ENCODE data around the gene C6orf89. TPM values are rescaled to one million over a fixed set of nuclear protein-coding genes. Genes with fewer than 3 reads are reported as not detected.

Gene C6orf89, protein sequence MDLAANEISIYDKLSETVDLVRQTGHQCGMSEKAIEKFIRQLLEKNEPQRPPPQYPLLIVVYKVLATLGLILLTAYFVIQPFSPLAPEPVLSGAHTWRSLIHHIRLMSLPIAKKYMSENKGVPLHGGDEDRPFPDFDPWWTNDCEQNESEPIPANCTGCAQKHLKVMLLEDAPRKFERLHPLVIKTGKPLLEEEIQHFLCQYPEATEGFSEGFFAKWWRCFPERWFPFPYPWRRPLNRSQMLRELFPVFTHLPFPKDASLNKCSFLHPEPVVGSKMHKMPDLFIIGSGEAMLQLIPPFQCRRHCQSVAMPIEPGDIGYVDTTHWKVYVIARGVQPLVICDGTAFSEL
- 20.2 and 44.7 TPM in 2 replicates for total RNA-seq

DNA sequence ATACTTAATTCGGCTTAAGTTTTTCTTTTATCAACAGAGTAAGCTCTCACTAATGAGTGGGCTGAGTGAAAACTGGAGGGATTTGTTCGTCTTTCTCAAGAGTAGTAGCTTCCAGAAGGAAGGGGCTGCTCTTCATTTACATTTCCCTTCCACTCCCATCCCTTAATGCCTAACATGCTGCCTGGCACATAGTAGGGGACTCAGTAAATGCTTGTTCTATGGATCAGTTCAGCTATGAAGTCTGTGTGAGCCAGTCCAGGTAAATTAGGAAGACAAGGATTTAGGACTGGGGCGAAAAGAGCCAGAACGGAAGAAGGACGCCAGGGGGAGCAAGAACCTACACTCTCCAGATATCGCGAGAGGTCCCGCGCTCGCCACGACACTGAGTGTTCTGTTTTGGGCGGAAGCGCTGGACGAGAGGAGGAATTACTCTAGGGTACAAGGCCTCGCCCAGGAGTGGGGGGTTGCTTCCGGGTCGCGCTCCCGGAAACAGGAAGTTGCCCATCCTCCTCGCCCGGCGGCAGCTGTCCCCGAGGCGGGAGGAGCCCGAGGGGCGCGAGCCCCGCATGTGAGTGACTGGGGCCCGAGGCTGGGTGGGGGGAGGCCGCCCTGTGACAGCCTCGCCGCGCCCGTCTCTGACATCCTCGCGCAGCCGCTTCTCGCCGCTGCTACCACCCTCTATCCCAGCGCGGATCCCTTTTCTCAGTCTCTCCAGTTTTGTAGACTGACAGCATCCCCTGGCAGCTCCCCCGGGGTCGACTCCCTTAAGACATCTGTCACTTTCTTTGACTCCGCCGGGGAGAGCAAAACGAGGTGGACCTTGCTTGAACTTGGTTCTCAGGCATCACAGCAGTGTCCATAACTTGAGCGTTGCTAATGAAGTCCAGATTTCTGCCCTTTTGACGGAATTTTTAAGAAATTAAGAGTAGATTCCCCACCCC lies at the start of gene C6orf89:
C6orf89 (plus strand) TSS at position 492 of the 941 bp plus-strand sequence. CDS start 13,493 bp downstream, outside the sequence.

DNA sequence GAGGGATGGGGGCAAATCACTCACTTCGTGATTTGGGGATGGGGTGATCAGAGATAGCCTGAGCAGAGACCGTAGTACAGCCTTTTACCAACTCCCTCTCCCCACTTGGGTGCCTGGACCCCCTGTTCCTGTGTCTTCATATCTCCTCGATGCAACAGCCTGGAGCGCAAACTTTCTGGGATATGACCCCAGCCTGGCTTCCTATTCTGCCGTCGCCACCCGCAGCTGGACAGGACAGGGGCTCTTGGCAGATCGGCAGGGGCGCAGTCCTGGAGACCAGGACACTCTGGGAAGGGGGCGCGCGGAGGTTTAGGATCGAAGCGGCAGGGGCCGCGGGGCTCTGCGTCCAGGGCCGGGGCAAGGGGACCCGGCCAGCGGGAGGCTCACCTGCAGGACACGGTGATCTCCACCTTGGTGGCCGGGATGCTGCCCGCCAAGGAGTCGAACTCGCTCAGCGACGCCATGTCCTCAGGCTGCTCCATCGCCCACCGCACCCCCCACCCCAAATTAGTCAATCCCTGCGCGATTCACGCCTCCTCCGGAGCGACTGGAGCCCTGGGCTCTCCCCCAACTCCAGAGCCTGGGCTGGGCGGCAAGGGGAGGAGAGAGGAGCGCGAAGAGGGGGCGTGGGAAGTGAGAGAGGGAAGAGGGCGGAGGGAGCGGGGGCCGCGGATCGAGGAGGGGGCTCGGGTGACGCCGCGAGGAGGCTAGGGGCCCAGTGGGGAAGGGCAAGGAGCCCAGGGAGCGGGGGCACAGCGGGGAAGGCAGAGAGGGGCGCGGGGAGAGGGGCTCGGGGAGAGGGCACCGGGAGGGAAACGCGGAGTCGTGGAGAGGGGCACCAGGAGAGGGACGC lies 46.6 kb upstream of the C6orf89 start, which contains the start of gene CPNE5:
CPNE5 (minus strand) TSS at position 549 of the 853 bp plus-strand sequence; CDS start at position 482, 67 bp downstream.

DNA sequence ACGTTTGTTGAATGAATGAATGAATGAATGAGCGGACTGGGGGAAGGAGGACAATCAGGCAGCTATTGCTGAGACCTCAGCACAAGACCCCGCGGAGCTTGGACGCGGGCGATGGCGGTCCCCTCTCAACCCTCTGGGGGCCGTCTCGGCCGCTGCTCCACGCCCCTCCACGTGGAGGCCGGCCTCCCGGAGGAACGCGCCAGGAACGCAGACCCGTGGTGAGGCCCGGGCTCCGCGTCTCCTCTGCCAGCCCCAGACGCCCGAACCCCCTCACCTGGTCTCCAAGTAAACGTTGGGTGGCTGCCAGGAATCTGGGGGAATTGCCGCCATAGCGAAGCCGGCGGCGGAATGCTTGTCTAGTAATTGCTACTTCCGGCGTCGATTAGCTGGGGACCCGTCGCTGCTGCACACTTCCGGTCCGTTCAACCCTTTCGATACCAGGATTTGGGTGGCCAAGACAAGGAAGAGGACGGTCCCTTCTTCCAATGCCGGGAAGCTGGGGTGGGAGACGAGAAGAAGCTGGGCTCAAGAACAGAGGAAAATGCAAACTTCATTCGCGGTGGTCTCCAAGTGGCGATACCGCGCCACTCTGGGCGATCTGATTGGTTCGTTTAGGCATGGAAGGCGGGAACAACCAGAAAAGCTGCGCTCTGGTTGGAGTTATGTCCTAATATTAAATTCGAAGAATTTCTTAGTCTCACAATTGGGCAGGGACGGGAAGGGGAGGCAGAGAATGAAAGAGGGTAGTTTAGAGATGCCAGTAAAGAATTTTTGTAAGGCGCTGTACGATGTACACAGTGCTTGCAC lies 11.1 kb upstream of the C6orf89 start, which contains the start of gene PPIL1:
PPIL1 (minus strand) TSS at position 361 of the 807 bp plus-strand sequence; CDS start at position 330, 31 bp downstream.

GRCh38 chr6:36954262-36954931 lies 68.6 kb downstream of the C6orf89 start, which contains the start of gene PI16:
TSS of gene PI16 (plus strand) at chr6:36954738. CDS start at chr6:36954761, 23 bp downstream.

Other genes starting within 250 kb of the C6orf89 start
- gene CDKN1A, start 207.2 kb upstream of the C6orf89 start, total RNA-seq: 585 and 704 TPM in 2 replicates
- under 0.01 and 0.07 TPM in 2 replicates for gene RAB44, start 188.1 kb upstream of the C6orf89 start, total RNA-seq
- gene CPNE5, start 46.5 kb upstream of the C6orf89 start, total RNA-seq: under 0.01 TPM in 1 of 2 replicates, not detected in the other
- gene PPIL1, start 11.1 kb upstream of the C6orf89 start, total RNA-seq: 34.7 and 39.0 TPM in 2 replicates
- gene PI16, start 68.8 kb downstream of the C6orf89 start, total RNA-seq: not detected in 2 replicates
- gene MTCH1, start 100.2 kb downstream of the C6orf89 start, total RNA-seq: 119 and 145 TPM in 2 replicates
- under 0.01 and 0.07 TPM in 2 replicates for gene FGD2, start 119.7 kb downstream of the C6orf89 start, total RNA-seq